H1 (cell line): ENCODE measurements around the gene KRTAP9-1. TPM values are rescaled to one million over a fixed set of nuclear protein-coding genes. Genes with fewer than 3 reads are reported as not detected.

ENCODE experiments used
- EGR1 ChIP-seq: IDR thresholded peaks from 2 replicates; pipeline ENCODE4 v1.6.1; 2011; ENCODE audit warnings: low read depth, low read length, borderline replicate concordance
- polyA plus RNA-seq, 7 experiments: library from polyadenylated mRNA; depleted of rRNA in 3 of 7; stranded (reverse) in 5 of 7; unstranded in 2 of 7; fragments of >200 nt in 5 of 7; fragments of 200-250 nt in 2 of 7; gene quantifications; 1 replicate in 5 of 7; 2 replicates in 1 of 7; 4 replicates in 1 of 7; pipeline versions ENCODE4 v1.2.1 to v1.2.3, GENCODE V29; 2011 to 2013; ENCODE audit warnings: missing spikeins in 2 of 7, mixed read lengths in 2 of 7
- total RNA-seq: library from RNA; stranded (reverse); fragmentation: NEBNext Ultra II Directional; extraction: Animal tissue kit (Norgen Biotek cat#: 25700); gene quantifications from 2 replicates; pipeline ENCODE4 v1.2.1, GENCODE V29; 2021
- TF ChIP-seq, protein P1 (sequence below): IDR thresholded peaks from 2 replicates; pipeline ENCODE4 v1.6.1; 2012; ENCODE audit warnings: inconsistent platforms

KRTAP9-1 gene
- total and polyA plus RNA-seq, 2 of the 8 experiments (the other 6 are each of a cell fraction or from before 2014, with no cell fraction given): not detected

DNA sequence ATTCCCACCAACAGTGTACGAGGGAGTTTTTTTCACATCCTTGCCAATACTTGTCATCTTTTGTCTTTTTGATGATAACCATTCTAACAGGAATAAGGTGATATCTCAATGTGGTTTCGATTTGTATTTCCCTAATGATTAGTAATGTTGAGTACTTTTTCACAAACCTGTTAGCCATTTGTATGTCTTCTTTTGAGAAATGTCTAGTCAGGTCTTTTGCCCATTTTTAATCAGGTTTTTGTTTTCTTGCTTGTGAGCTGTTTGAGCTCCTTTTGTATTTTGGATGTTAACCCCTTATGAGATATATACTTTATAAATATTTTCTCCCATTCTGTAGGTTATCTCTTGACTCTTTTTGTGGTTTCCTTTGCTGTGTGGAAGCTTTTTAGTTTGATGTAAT, 38.2 kb upstream of the KRTAP9-1 start (continued):
- TF ChIP-seq, protein P1, sequence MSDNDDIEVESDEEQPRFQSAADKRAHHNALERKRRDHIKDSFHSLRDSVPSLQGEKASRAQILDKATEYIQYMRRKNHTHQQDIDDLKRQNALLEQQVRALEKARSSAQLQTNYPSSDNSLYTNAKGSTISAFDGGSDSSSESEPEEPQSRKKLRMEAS: no peak
- no peak for TF ChIP-seq EGR1
